H1 (cell line): ENCODE results near the gene SLC66A2. TPM values are rescaled to one million over a fixed set of nuclear protein-coding genes. Genes with fewer than 3 reads are reported as not detected.

Source experiments
- CTCF ChIA-PET: fragments of 300-600 bp; sonication (Branson Sonifier 250); formaldehyde crosslinking; loops from one replicate; lab custom pipeline; 2021; ENCODE audit not compliant: partially characterized antibody; lab: Charles Lee
- POLR2A ChIA-PET: fragments of 300-600 bp; sonication (Branson Sonifier 250); formaldehyde crosslinking; loops from one replicate; lab custom pipeline; 2021; ENCODE audit warnings: inconsistent platforms; ENCODE audit not compliant: partially characterized antibody; lab: Charles Lee
- DNase-seq, 2 experiments: peaks; one replicate each; pipeline versions ENCODE4 v3.0.0 to v3.0.0-alpha.2; 2010 to 2022; ENCODE audit warnings: low spot score in 2 of 2, low read depth in 1 of 2, mixed read lengths in 1 of 2
- FAIRE-seq: peaks from 2 replicates; lab custom pipeline; 2011; peaks lifted over from hg19 to GRCh38; lab: Jason Lieb, UNC
- H2AFZ ChIP-seq: 2 replicates; pipeline ENCODE4 v1.8.1; 2012; ENCODE audit warnings: low read length, inconsistent platforms
- H2AK5ac ChIP-seq: 2 replicates; pipeline ENCODE4 v1.6.1; 2013; ENCODE audit warnings: low read depth, low read length
- H2BK120ac ChIP-seq: replicated peaks from 2 replicates; pipeline ENCODE3; 2013; ENCODE audit warnings: low read depth, low read length, inconsistent platforms
- H2BK12ac ChIP-seq: 2 replicates; pipeline ENCODE4 v1.6.1; 2013; ENCODE audit warnings: low read depth, low read length
- H2BK15ac ChIP-seq: 2 replicates; pipeline ENCODE4 v1.6.1; 2013; ENCODE audit warnings: low read length
- H2BK20ac ChIP-seq: 2 replicates; pipeline ENCODE4 v1.6.1; 2013; ENCODE audit warnings: low read length
- H2BK5ac ChIP-seq: 2 replicates; pipeline ENCODE4 v1.6.1; 2013; ENCODE audit warnings: low read depth, low read length
- H3K14ac ChIP-seq: 2 replicates; pipeline ENCODE4 v1.6.1; 2013; ENCODE audit warnings: inconsistent platforms; ENCODE audit not compliant: insufficient read length
- H3K18ac ChIP-seq: 2 replicates; pipeline ENCODE4 v1.6.1; 2013; ENCODE audit warnings: low read length; ENCODE audit errors: extremely low read depth
- H3K23ac ChIP-seq: 2 replicates; pipeline ENCODE4 v1.6.1; 2013; ENCODE audit warnings: inconsistent platforms; ENCODE audit not compliant: insufficient read length
- H3K23me2 ChIP-seq: 2 replicates; pipeline ENCODE4 v1.6.1; 2013; ENCODE audit warnings: low read depth, low read length
- H3K27ac ChIP-seq: 2 replicates; pipeline ENCODE4 v1.6.1; 2011; ENCODE audit warnings: low read depth, low read length, inconsistent platforms
- H3K27me3 ChIP-seq, 4 experiments: replicated peaks in 1 of 4; 1 replicate in 1 of 4; 2 replicates in 3 of 4; pipeline versions ENCODE4 v1.6.1 to v1.8.1; 2011 to 2013; ENCODE audit warnings: low read length in 3 of 4, mild to moderate bottlenecking in 3 of 4, inconsistent platforms in 2 of 4, mixed read lengths in 2 of 4, moderate library complexity in 1 of 4; ENCODE audit not compliant: control insufficient read depth in 3 of 4, insufficient read depth in 3 of 4; ENCODE audit errors: extremely low read depth in 1 of 4
- H3K36me3 ChIP-seq, 4 experiments: 2 replicates each; pipeline versions ENCODE4 v1.6.1 to v1.8.1; 2011 to 2013; ENCODE audit warnings: mild to moderate bottlenecking in 4 of 4, low read length in 3 of 4, moderate library complexity in 2 of 4, control low read depth in 1 of 4, inconsistent platforms in 1 of 4; ENCODE audit not compliant: insufficient read depth in 4 of 4, control insufficient read depth in 2 of 4
- H3K4ac ChIP-seq: replicated peaks from 2 replicates; pipeline ENCODE3; 2013; ENCODE audit warnings: low read length, low read depth, mixed read lengths, inconsistent platforms; ENCODE audit not compliant: insufficient read length
- H3K4me1 ChIP-seq, 4 experiments: replicated peaks in 1 of 4; 1 replicate in 1 of 4; 2 replicates in 3 of 4; pipeline versions ENCODE4 v1.6.1 to v1.8.1; 2011 to 2013; ENCODE audit warnings: low read length in 3 of 4, inconsistent platforms in 2 of 4, mixed read lengths in 1 of 4; ENCODE audit not compliant: insufficient read depth in 4 of 4, control insufficient read depth in 3 of 4
- H3K4me2 ChIP-seq, 2 experiments: 2 replicates each; pipeline versions ENCODE4 v1.6.1 to v1.8.1; 2011 to 2013; ENCODE audit warnings: low read depth in 2 of 2, low read length in 2 of 2, control low read depth in 1 of 2, inconsistent platforms in 1 of 2, mild to moderate bottlenecking in 1 of 2; ENCODE audit not compliant: insufficient read depth in 1 of 2
- H3K4me3 ChIP-seq, 4 experiments: fragments of 200-600, 300-600 bp in 1 of 4; sonication (generic), shearing (Covaris generic), sonication (Bioruptor Twin) in 1 of 4; 2 replicates each; pipeline versions ENCODE4 v1.5.1 to v1.8.1; 2011 to 2016; ENCODE audit warnings: low read length in 4 of 4, low read depth in 3 of 4, control low read depth in 2 of 4, inconsistent platforms in 2 of 4, mild to moderate bottlenecking in 2 of 4, mixed read lengths in 1 of 4, moderate library complexity in 1 of 4; ENCODE audit not compliant: insufficient read depth in 2 of 4; ENCODE audit errors: extremely low read depth in 1 of 4
- H3K56ac ChIP-seq: replicated peaks from 2 replicates; pipeline ENCODE3; 2013; ENCODE audit warnings: low read depth, mild to moderate bottlenecking, mixed read lengths, low read length, inconsistent platforms; ENCODE audit not compliant: insufficient read length
- H3K79me1 ChIP-seq: 2 replicates; pipeline ENCODE4 v1.6.1; 2013; ENCODE audit warnings: low read depth, low read length, control low read depth
- H3K79me2 ChIP-seq, 2 experiments: 2 replicates each; pipeline versions ENCODE4 v1.6.1 to v1.8.1; 2012 to 2013; ENCODE audit warnings: low read length in 2 of 2, mild to moderate bottlenecking in 2 of 2, inconsistent platforms in 1 of 2; ENCODE audit not compliant: insufficient read depth in 2 of 2, control insufficient read depth in 1 of 2
- H3K9ac ChIP-seq, 4 experiments: replicated peaks in 1 of 4; 1 replicate in 1 of 4; 2 replicates in 3 of 4; pipeline versions ENCODE4 v1.6.1 to v1.8.1; 2011 to 2013; ENCODE audit warnings: low read depth in 3 of 4, low read length in 3 of 4, control low read depth in 2 of 4, mild to moderate bottlenecking in 2 of 4, moderate library complexity in 2 of 4, inconsistent platforms in 1 of 4; ENCODE audit errors: extremely low read depth in 1 of 4
- H3K9me3 ChIP-seq, 2 experiments: 2 replicates each; pipeline versions ENCODE4 v1.6.1 to v1.8.1; 2012 to 2013; ENCODE audit warnings: mild to moderate bottlenecking in 2 of 2, moderate library complexity in 2 of 2, control low read depth in 1 of 2, inconsistent platforms in 1 of 2, low read depth in 1 of 2, low read length in 1 of 2, mixed read lengths in 1 of 2; ENCODE audit not compliant: insufficient read depth in 2 of 2
- H4K20me1 ChIP-seq, 2 experiments: replicated peaks in 1 of 2; 2 replicates each; pipeline versions ENCODE3 to v1.8.1; 2011 to 2013; ENCODE audit warnings: inconsistent platforms in 2 of 2, low read length in 2 of 2, mild to moderate bottlenecking in 1 of 2; ENCODE audit not compliant: insufficient read depth in 2 of 2, control insufficient read depth in 1 of 2
- H4K5ac ChIP-seq: 2 replicates; pipeline ENCODE4 v1.6.1; 2013; ENCODE audit warnings: low read length, low read depth, mixed read lengths, inconsistent platforms; ENCODE audit not compliant: insufficient read length
- H4K8ac ChIP-seq: 2 replicates; pipeline ENCODE4 v1.8.0; 2013; ENCODE audit warnings: mild to moderate bottlenecking, moderate library complexity, low read length, inconsistent platforms; ENCODE audit not compliant: insufficient read depth; ENCODE audit errors: extremely low read depth
- H4K91ac ChIP-seq: replicated peaks from 2 replicates; pipeline ENCODE3; 2013; ENCODE audit warnings: low read length, mixed read lengths, inconsistent platforms; ENCODE audit not compliant: insufficient read length
- JUND ChIP-seq: IDR thresholded peaks from 2 replicates; pipeline ENCODE4 v1.6.1; 2011; ENCODE audit warnings: mild to moderate bottlenecking, improper control_type of control experiment, low read length
- KDM5A ChIP-seq: fragments of 200-600 bp; IDR thresholded peaks from 2 replicates; pipeline ENCODE4 v1.7.1; 2012; ENCODE audit warnings: mild to moderate bottlenecking, low read length, inconsistent platforms, mixed read lengths
- MAFK ChIP-seq: IDR thresholded peaks from 2 replicates; pipeline ENCODE4 v1.6.1; 2012; ENCODE audit warnings: low read depth, mild to moderate bottlenecking, improper control_type of control experiment, low read length
- RAD21 ChIP-seq, 2 experiments: IDR thresholded peaks in 1 of 2; conservative IDR thresholded peaks in 1 of 2; 2 replicates each; pipeline ENCODE4 v1.6.1; 2011; ENCODE audit warnings: low read depth in 2 of 2, low read length in 2 of 2, improper control_type of control experiment in 1 of 2, inconsistent platforms in 1 of 2, mild to moderate bottlenecking in 1 of 2, moderate library complexity in 1 of 2
- RBBP5 ChIP-seq: IDR thresholded peaks from 2 replicates; pipeline ENCODE4 v1.7.1; 2012; ENCODE audit warnings: low read depth, mild to moderate bottlenecking, inconsistent platforms, low read length, moderate library complexity, borderline replicate concordance
- SIRT6 ChIP-seq: IDR thresholded peaks from one replicate; pipeline ENCODE4 v1.7.1; 2012; ENCODE audit warnings: low read length, inconsistent platforms
- SP4 ChIP-seq: IDR thresholded peaks from 2 replicates; pipeline ENCODE4 v1.6.1; 2012; ENCODE audit warnings: low read length, inconsistent platforms
- WGBS, 2 experiments: shearing (Covaris generic) in 1 of 2; methylation state at CpG; one replicate each; pipeline versions ENCODE4 v1.1.6 to v1.1.7; 2013 to 2015; ENCODE audit warnings: low lambda C conversion rate in 2 of 2, mixed read lengths in 2 of 2, inconsistent platforms in 1 of 2, low coverage in 1 of 2, missing lambda C conversion rate in 1 of 2; ENCODE audit not compliant: insufficient replicate concordance in 2 of 2, insufficient coverage in 1 of 2, insufficient read length in 1 of 2; ENCODE audit errors: extremely low coverage in 1 of 2, missing lambda C conversion rate in 1 of 2; 5-methylcytosine and 5-hydroxymethylcytosine counted together
- polyA plus RNA-seq, 7 experiments: library from polyadenylated mRNA; depleted of rRNA in 3 of 7; stranded (reverse) in 5 of 7; unstranded in 2 of 7; fragments of >200 nt in 5 of 7; fragments of 200-250 nt in 2 of 7; gene quantifications; 1 replicate in 5 of 7; 2 replicates in 1 of 7; 4 replicates in 1 of 7; pipeline versions ENCODE4 v1.2.1 to v1.2.3, GENCODE V29; 2011 to 2013; ENCODE audit warnings: missing spikeins in 2 of 7, mixed read lengths in 2 of 7
- total RNA-seq: library from RNA; stranded (reverse); fragmentation: NEBNext Ultra II Directional; extraction: Animal tissue kit (Norgen Biotek cat#: 25700); gene quantifications from 2 replicates; pipeline ENCODE4 v1.2.1, GENCODE V29; 2021
- TF ChIP-seq, protein P1 (sequence below): IDR thresholded peaks from 2 replicates; pipeline ENCODE4 v1.6.1; 2012; ENCODE audit warnings: inconsistent platforms
- TF ChIP-seq, protein P2 (sequence below), 3 experiments: IDR thresholded peaks; 1 replicate in 2 of 3; 2 replicates in 1 of 3; pipeline versions ENCODE4 v1.5.1 to v1.6.1; 2011; ENCODE audit warnings: low read length in 3 of 3, mild to moderate bottlenecking in 3 of 3, inconsistent platforms in 2 of 3, low read depth in 1 of 3, moderate library complexity in 1 of 3; ENCODE audit not compliant: insufficient read depth in 1 of 3; ENCODE audit errors: control extremely low read depth in 1 of 3
- TF ChIP-seq, protein P3 (sequence below): IDR thresholded peaks from 2 replicates; pipeline ENCODE4 v1.6.1; 2011; ENCODE audit warnings: low read depth, mild to moderate bottlenecking, low read length; ENCODE audit not compliant: insufficient read depth

Gene SLC66A2
- total and polyA plus RNA-seq, 2 of the 8 experiments (the other 6 are each of a cell fraction or from before 2014, with no cell fraction given) = 15.0 to 18.9 TPM

DNA sequence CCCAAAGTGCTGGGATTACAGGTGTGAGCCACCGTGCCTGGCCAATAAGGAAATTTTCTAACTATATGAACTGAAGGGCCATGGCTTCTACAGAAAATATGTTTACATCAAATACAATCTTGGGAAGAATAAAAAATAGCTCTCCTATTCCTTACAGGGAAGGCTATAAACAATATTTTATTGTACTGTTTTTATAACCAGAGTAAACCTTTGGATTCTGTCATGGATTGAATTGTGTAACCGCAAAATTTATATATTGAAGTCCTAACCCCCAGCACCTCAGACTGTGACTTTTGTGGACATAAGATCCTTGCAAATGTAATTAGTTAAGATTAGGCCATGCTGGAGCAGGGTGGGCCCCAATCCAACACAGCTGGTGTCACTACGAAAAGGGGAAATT is 21.3 kb upstream of the SLC66A2 start:
- H3K23ac ChIP-seq = no peak overlapping the region
- no peak overlapping the region for H2AK5ac ChIP-seq
- no peak overlapping the region for H3K4me2 ChIP-seq
- H4K5ac ChIP-seq = no peak overlapping the region
- no peak overlapping the region for H2BK5ac ChIP-seq
- H3K14ac ChIP-seq = no peak overlapping the region
- no peak overlapping the region for H3K56ac ChIP-seq
- no peaks in the 10 kb centered on the region for H3K9me3 ChIP-seq
- H3K4me3 ChIP-seq = no peak overlapping the region
- no peak overlapping the region for H3K27ac ChIP-seq
- peaks cover 0 to 44% of the 10 kb centered on the region in 2 experiments; a peak in 2 of 4 replicates for H3K79me2 ChIP-seq
- H2BK120ac ChIP-seq = no peak overlapping the region
- H2AFZ ChIP-seq = no peak overlapping the region
- H4K20me1 ChIP-seq = peaks cover 12 to 16% of the 10 kb centered on the region in 2 experiments
- no peak overlapping the region for H3K9ac ChIP-seq
- ChIA-PET POLR2A (interaction anchor here (1.1 to 1.4 kb wide), 3 partner anchors 9 to 15 kb away, joined by 3 to 6 read pairs (median 6); no protein-coding TSS in a partner anchor), CTCF (interaction anchor here (0.7 to 1.5 kb wide), 3 partner anchors 11 to 32 kb away, joined by 3 to 4 read pairs (median 3); no protein-coding TSS in a partner anchor)
- H3K4ac ChIP-seq = no peak overlapping the region
- DNase-seq = no peak
- no peak for FAIRE-seq
- H3K36me3 ChIP-seq = peaks cover 0 to 39% (median 15%) of the 10 kb centered on the region in 4 experiments
- H2BK20ac ChIP-seq = no peak overlapping the region
- H3K23me2 ChIP-seq = no peaks in the 10 kb centered on the region
- H3K79me1 ChIP-seq = peaks cover 5% of the 10 kb centered on the region; the same call in 1 of the 2 replicates
- no peaks in the 10 kb centered on the region for H3K27me3 ChIP-seq
- H2BK15ac ChIP-seq = no peak overlapping the region
- H4K8ac ChIP-seq = no peak overlapping the region
- H3K4me1 ChIP-seq = no peaks in the 10 kb centered on the region
- no peak overlapping the region for H4K91ac ChIP-seq
- H3K18ac ChIP-seq = no peak overlapping the region
- 94% methylated on average over 3 of the region's 3 CpGs; no CpG with 5 or more reads in 1 of the 2 experiments for WGBS, 2 experiments
- H2BK12ac ChIP-seq = no peak overlapping the region
- TF ChIP-seq RAD21 (IDR thresholded peaks at IDR 0.05 in 1 of 2, conservative IDR thresholded peaks at IDR 0.05 in 1 of 2; ENCODE audit: low read depth in 2 of 2, low read length in 2 of 2) (no peak), SP4 (no peak), JUND (no peak), KDM5A (no peak), MAFK (no peak), RBBP5 (no peak), SIRT6 (no peak)
- TF ChIP-seq, protein P1, sequence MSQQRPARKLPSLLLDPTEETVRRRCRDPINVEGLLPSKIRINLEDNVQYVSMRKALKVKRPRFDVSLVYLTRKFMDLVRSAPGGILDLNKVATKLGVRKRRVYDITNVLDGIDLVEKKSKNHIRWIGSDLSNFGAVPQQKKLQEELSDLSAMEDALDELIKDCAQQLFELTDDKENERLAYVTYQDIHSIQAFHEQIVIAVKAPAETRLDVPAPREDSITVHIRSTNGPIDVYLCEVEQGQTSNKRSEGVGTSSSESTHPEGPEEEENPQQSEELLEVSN = no peak
- TF ChIP-seq, protein P2, sequence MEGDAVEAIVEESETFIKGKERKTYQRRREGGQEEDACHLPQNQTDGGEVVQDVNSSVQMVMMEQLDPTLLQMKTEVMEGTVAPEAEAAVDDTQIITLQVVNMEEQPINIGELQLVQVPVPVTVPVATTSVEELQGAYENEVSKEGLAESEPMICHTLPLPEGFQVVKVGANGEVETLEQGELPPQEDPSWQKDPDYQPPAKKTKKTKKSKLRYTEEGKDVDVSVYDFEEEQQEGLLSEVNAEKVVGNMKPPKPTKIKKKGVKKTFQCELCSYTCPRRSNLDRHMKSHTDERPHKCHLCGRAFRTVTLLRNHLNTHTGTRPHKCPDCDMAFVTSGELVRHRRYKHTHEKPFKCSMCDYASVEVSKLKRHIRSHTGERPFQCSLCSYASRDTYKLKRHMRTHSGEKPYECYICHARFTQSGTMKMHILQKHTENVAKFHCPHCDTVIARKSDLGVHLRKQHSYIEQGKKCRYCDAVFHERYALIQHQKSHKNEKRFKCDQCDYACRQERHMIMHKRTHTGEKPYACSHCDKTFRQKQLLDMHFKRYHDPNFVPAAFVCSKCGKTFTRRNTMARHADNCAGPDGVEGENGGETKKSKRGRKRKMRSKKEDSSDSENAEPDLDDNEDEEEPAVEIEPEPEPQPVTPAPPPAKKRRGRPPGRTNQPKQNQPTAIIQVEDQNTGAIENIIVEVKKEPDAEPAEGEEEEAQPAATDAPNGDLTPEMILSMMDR (IDR thresholded peaks at IDR 0.05; ENCODE audit: control extremely low read depth in 1 of 3, insufficient read depth in 1 of 3, low read depth in 1 of 3, low read length in 3 of 3) = no peak
- TF ChIP-seq, protein P3, sequence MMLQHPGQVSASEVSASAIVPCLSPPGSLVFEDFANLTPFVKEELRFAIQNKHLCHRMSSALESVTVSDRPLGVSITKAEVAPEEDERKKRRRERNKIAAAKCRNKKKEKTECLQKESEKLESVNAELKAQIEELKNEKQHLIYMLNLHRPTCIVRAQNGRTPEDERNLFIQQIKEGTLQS = no peak
